B cell (primary cell): Measurements from ENCODE around the gene MECR. TPM values are rescaled to one million over a fixed set of nuclear protein-coding genes. Genes with fewer than 3 reads are reported as not detected.

Experiments
- ATAC-seq: fragments of 200-7000 bp; cut with Tn5 transposase; one replicate; pipeline ENCODE4 v1.10.0; 2021; ENCODE audit warnings: low read depth, mild to moderate bottlenecking, moderate number of reproducible peaks, moderate library complexity
- CTCF ChIA-PET: fragments of 350-600 bp; sonication (Branson Sonifier 250); formaldehyde crosslinking; loops from one replicate; lab custom pipeline; 2021; ENCODE audit warnings: antibody characterized with exemption, inconsistent platforms; lab: Charles Lee
- POLR2A ChIA-PET: fragments of 350-600 bp; sonication (Branson Sonifier 250); formaldehyde crosslinking; loops from one replicate; lab custom pipeline; 2021; ENCODE audit warnings: antibody characterized with exemption; lab: Charles Lee
- DNase-seq: peaks from one replicate; pipeline ENCODE4 v3.0.0; 2013
- H2AFZ ChIP-seq: 2 replicates; pipeline ENCODE4 v1.6.1; 2012; ENCODE audit warnings: mild to moderate bottlenecking, low read depth, low read length; ENCODE audit not compliant: insufficient read depth, poor library complexity, severe bottlenecking
- H3K27ac ChIP-seq, 2 donors: 1 replicate in 1 of 2; 2 replicates in 1 of 2; pipeline ENCODE4 v1.5.1; 2012 to 2013; ENCODE audit warnings: low read length in 2 of 2, mild to moderate bottlenecking in 2 of 2, moderate library complexity in 1 of 2
- H3K27me3 ChIP-seq, 4 experiments: fragments of 200-600 bp in 1 of 4; sonication (generic) in 1 of 4; replicated peaks in 1 of 4; 1 replicate in 2 of 4; 2 replicates in 2 of 4; pipeline versions ENCODE4 v1.6.1 to v1.7.0; 2013 to 2016; ENCODE audit warnings: low read length in 3 of 4, mild to moderate bottlenecking in 2 of 4, mixed read lengths in 1 of 4, moderate library complexity in 1 of 4; ENCODE audit not compliant: insufficient read depth in 4 of 4, control insufficient read depth in 3 of 4; ENCODE audit errors: control extremely low read depth in 1 of 4
- H3K36me3 ChIP-seq, 2 experiments: replicated peaks in 1 of 2; 1 replicate in 1 of 2; 2 replicates in 1 of 2; pipeline versions ENCODE4 v1.6.1 to v1.7.1; 2013; ENCODE audit warnings: low read length in 1 of 2; ENCODE audit not compliant: insufficient read depth in 2 of 2, control insufficient read depth in 1 of 2; ENCODE audit errors: control extremely low read depth in 1 of 2, extremely low read depth in 1 of 2
- H3K4me1 ChIP-seq, 2 donors: fragments of 200-600 bp in 1 of 2; sonication (generic) in 1 of 2; 1 replicate in 1 of 2; 2 replicates in 1 of 2; pipeline versions ENCODE4 v1.5.1 to v1.6.1; 2013 to 2017; ENCODE audit warnings: low read length in 2 of 2; ENCODE audit not compliant: control insufficient read depth in 2 of 2, insufficient read depth in 2 of 2
- H3K4me2 ChIP-seq: replicated peaks from 2 replicates; pipeline ENCODE3; 2012; ENCODE audit warnings: mild to moderate bottlenecking, low read depth, low read length; ENCODE audit not compliant: poor library complexity, severe bottlenecking
- H3K4me3 ChIP-seq, 5 experiments: fragments of 200-600 bp in 1 of 5; sonication (generic) in 1 of 5; 1 replicate in 3 of 5; 2 replicates in 2 of 5; pipeline versions ENCODE4 v1.5.1 to v1.7.0; 2011 to 2016; ENCODE audit warnings: low read length in 4 of 5, mild to moderate bottlenecking in 4 of 5, low read depth in 2 of 5, control low read depth in 1 of 5, moderate library complexity in 1 of 5; ENCODE audit not compliant: insufficient read depth in 1 of 5; ENCODE audit errors: control extremely low read depth in 1 of 5, extremely low read depth in 1 of 5
- H3K79me2 ChIP-seq: fragments of 200-600 bp; sonication (generic); one replicate; pipeline ENCODE4 v1.6.0; 2016; ENCODE audit warnings: low read length; ENCODE audit not compliant: control insufficient read depth, insufficient read depth
- H3K9ac ChIP-seq: fragments of 200-600 bp; sonication (generic); 2 replicates; pipeline ENCODE4 v1.6.1; 2017; ENCODE audit warnings: mild to moderate bottlenecking, low read length, moderate library complexity
- H3K9me3 ChIP-seq, 3 donors: one replicate each; pipeline versions ENCODE4 v1.6.1 to v1.7.1; 2013; ENCODE audit warnings: low read length in 2 of 3; ENCODE audit not compliant: control insufficient read depth in 2 of 3, insufficient read depth in 1 of 3; ENCODE audit errors: control extremely low read depth in 1 of 3
- H4K20me1 ChIP-seq: 2 replicates; pipeline ENCODE4 v1.6.0; 2012; ENCODE audit warnings: mild to moderate bottlenecking, low read length; ENCODE audit not compliant: insufficient read depth, control insufficient read depth, poor library complexity, severe bottlenecking
- H3K27ac Mint-ChIP-seq: one replicate; pipeline ENCODE4 v1.8.0; 2021; ENCODE audit warnings: mixed read lengths
- H3K27me3 Mint-ChIP-seq: one replicate; pipeline ENCODE4 v1.8.0; 2021; ENCODE audit warnings: mixed read lengths
- H3K4me1 Mint-ChIP-seq: one replicate; pipeline ENCODE4 v1.8.0; 2021; ENCODE audit warnings: mixed read lengths
- H3K4me3 Mint-ChIP-seq: one replicate; pipeline ENCODE4 v1.8.0; 2021; ENCODE audit warnings: mixed read lengths
- H3K9me3 Mint-ChIP-seq: one replicate; pipeline ENCODE4 v1.8.0; 2022; ENCODE audit warnings: mixed read lengths; ENCODE audit not compliant: insufficient read depth
- CTCF ChIP-seq: fragments of 200-600 bp; IDR thresholded peaks from one replicate; pipeline ENCODE4 v1.8.0; 2022; ENCODE audit warnings: antibody characterized with exemption, mild to moderate bottlenecking
- EZH2 ChIP-seq: IDR thresholded peaks from 2 replicates; pipeline ENCODE4 v1.6.1; 2012; ENCODE audit warnings: borderline replicate concordance, low read depth, mild to moderate bottlenecking, moderate library complexity, low read length; ENCODE audit not compliant: insufficient read depth, poor library complexity, severe bottlenecking
- WGBS: methylation state at CpG from one replicate; pipeline ENCODE4 v1.1.5; 2013; ENCODE audit warnings: missing lambda C conversion rate; ENCODE audit not compliant: insufficient coverage; 5-methylcytosine and 5-hydroxymethylcytosine counted together
- intact Hi-C: fragments of 100-400 bp; cut with micrococcal nuclease; formaldehyde crosslinking; loops from one replicate; pipeline ENCODE4 v1.10.0; 2022
- polyA plus RNA-seq: library from polyadenylated mRNA; depleted of rRNA; stranded (reverse); fragments of >200 nt; gene quantifications from 2 replicates; pipeline ENCODE4 v1.2.3, GENCODE V29; 2012
- total RNA-seq, 2 donors: library from RNA; stranded (reverse); fragments of 120-200 nt in 1 of 2; gene quantifications; 1 replicate in 1 of 2; 2 replicates in 1 of 2; pipeline versions ENCODE4 v1.2.3 to v1.2.4, GENCODE V29; 2013 to 2022

MECR gene
- total and polyA plus RNA-seq, 2 donors (not counting 1 experiment from before 2014, with no cell fraction given), result 15.9 to 16.2 TPM

GRCh38 chr1:29166291-29166878 lies 64.3 kb downstream of the MECR start:
- peaks cover 34% of the 10 kb centered on the region for H3K4me1 Mint-ChIP-seq
- 76% methylated on average over 8 of the region's 9 CpGs for WGBS
- H3K27ac ChIP-seq, result no peak overlapping the region
- ChIA-PET POLR2A (no interaction called here), CTCF (interaction anchor here (1.8 to 1.9 kb wide), 2 partner anchors 16 to 36 kb away, joined by 4 to 6 read pairs; partner anchors contain the start of gene SRSF4)
- peaks cover 96% of the 10 kb centered on the region for H3K79me2 ChIP-seq
- no peak overlapping the region for H3K4me2 ChIP-seq
- no peak overlapping the region for H3K4me3 Mint-ChIP-seq
- no peak overlapping the region for H3K4me3 ChIP-seq
- DNase-seq (no peak), ATAC-seq (no peak)
- no peaks in the 10 kb centered on the region for H3K9me3 Mint-ChIP-seq
- H3K27me3 ChIP-seq, result no peaks in the 10 kb centered on the region
- H3K27ac Mint-ChIP-seq, result no peak overlapping the region
- no peaks in the 10 kb centered on the region for H3K27me3 Mint-ChIP-seq
- peaks cover 26 to 51% of the 10 kb centered on the region in 2 experiments for H3K36me3 ChIP-seq
- peaks cover 12 to 19% of the 10 kb centered on the region in 2 donors for H3K4me1 ChIP-seq
- H3K9me3 ChIP-seq, result no peaks in the 10 kb centered on the region
- H2AFZ ChIP-seq, result no peak overlapping the region
- intact Hi-C loops, result no loop called here
- no peak overlapping the region for H3K9ac ChIP-seq
- TF ChIP-seq EZH2 (no peak), CTCF (no peak)
- H4K20me1 ChIP-seq, result peaks cover 99% of the 10 kb centered on the region

- ATAC-seq (no peak), DNase-seq (no peak)
- H3K27me3 ChIP-seq, result no peaks in the 10 kb centered on the region
- no peak overlapping the region for H2AFZ ChIP-seq
- no peak overlapping the region for H3K9ac ChIP-seq
- Mint-ChIP-seq H3K4me1 (peaks cover 18% of the 10 kb centered on the region), H3K27me3 (no peaks in the 10 kb centered on the region), H3K4me3 (no peak overlapping the region), H3K9me3 (no peaks in the 10 kb centered on the region), H3K27ac (no peak overlapping the region)
- WGBS, result 100% methylated on average over 1 of the region's 4 CpGs
- POLR2A ChIA-PET, result no interaction called here
- TF ChIP-seq CTCF, result no peak
- TF ChIP-seq EZH2, result no peak
- no peak overlapping the region for H3K27ac ChIP-seq
- peaks cover 0 to under 1% of the 10 kb centered on the region in 2 donors for H3K4me1 ChIP-seq
- H3K4me3 ChIP-seq, result no peak overlapping the region
- peaks cover 27 to 56% of the 10 kb centered on the region in 2 experiments for H3K36me3 ChIP-seq
- H4K20me1 ChIP-seq, result peaks cover 92% of the 10 kb centered on the region
- peaks cover 86% of the 10 kb centered on the region for H3K79me2 ChIP-seq
- CTCF ChIA-PET, result no interaction called here
- no peak overlapping the region for H3K4me2 ChIP-seq
- no peaks in the 10 kb centered on the region for H3K9me3 ChIP-seq
- intact Hi-C loops, result no loop called here
Measured at GRCh38 chr1:29164588-29164987, 66.1 kb downstream of the MECR start.
